ENCODE results near the gene COMP. TPM values are rescaled to one million over a fixed set of nuclear protein-coding genes. Genes with fewer than 3 reads are reported as not detected.

Gene COMP
- total RNA-seq, 1 experiment from 2014 or later: not detected

Other genes starting within 250 kb of the COMP start
- gene FKBP8, start 247.7 kb downstream of the COMP start, total RNA-seq (2014; rRNA removed): 374 and 409 TPM in 2 replicates
- gene KXD1, start 233.4 kb downstream of the COMP start, total RNA-seq (2014; rRNA removed): 136 and 148 TPM in 2 replicates
- 772 and 799 TPM in 2 replicates for gene UBA52, start 219.4 kb downstream of the COMP start, total RNA-seq (2014; rRNA removed)
- gene REX1BD, start 202.5 kb downstream of the COMP start, total RNA-seq (2014; rRNA removed): 90.9 and 100 TPM in 2 replicates
- 0.86 and 5.8 TPM in 2 replicates for gene CRLF1, start 184.5 kb downstream of the COMP start, total RNA-seq (2014; rRNA removed)
- gene TMEM59L, start 178.4 kb downstream of the COMP start, total RNA-seq (2014; rRNA removed): 0.11 and 0.26 TPM in 2 replicates
- 3.3 and 5.3 TPM in 2 replicates for gene KLHL26, start 154.3 kb downstream of the COMP start, total RNA-seq (2014; rRNA removed)
- 1.7 and 2.0 TPM in 2 replicates for gene CRTC1, start 107.6 kb downstream of the COMP start, total RNA-seq (2014; rRNA removed)
- gene UPF1, start 40.7 kb upstream of the COMP start, total RNA-seq (2014; rRNA removed): 56.5 and 76.0 TPM in 2 replicates
- 0.96 and 2.5 TPM in 2 replicates for gene CERS1, start 104.9 kb upstream of the COMP start, total RNA-seq (2014; rRNA removed)
- 375 and 380 TPM in 2 replicates for gene COPE, start 128.1 kb upstream of the COMP start, total RNA-seq (2014; rRNA removed)
- 49.8 and 57.6 TPM in 2 replicates for gene DDX49, start 128.4 kb upstream of the COMP start, total RNA-seq (2014; rRNA removed)
- gene HOMER3, start 149.9 kb upstream of the COMP start, total RNA-seq (2014; rRNA removed): 154 and 188 TPM in 2 replicates
- gene SUGP2, start 242.2 kb upstream of the COMP start, total RNA-seq (2014; rRNA removed): 54.2 and 63.9 TPM in 2 replicates
- gene ARMC6, start 242.3 kb upstream of the COMP start, total RNA-seq (2014; rRNA removed): 61.1 and 68.3 TPM in 2 replicates